ENCODE data around the gene DTX3. TPM values are rescaled to one million over a fixed set of nuclear protein-coding genes. Genes with fewer than 3 reads are reported as not detected.

DTX3 gene
- total and polyA plus RNA-seq, 4 donors: 1.1 to 3.2 (median 1.4) TPM

DNA sequence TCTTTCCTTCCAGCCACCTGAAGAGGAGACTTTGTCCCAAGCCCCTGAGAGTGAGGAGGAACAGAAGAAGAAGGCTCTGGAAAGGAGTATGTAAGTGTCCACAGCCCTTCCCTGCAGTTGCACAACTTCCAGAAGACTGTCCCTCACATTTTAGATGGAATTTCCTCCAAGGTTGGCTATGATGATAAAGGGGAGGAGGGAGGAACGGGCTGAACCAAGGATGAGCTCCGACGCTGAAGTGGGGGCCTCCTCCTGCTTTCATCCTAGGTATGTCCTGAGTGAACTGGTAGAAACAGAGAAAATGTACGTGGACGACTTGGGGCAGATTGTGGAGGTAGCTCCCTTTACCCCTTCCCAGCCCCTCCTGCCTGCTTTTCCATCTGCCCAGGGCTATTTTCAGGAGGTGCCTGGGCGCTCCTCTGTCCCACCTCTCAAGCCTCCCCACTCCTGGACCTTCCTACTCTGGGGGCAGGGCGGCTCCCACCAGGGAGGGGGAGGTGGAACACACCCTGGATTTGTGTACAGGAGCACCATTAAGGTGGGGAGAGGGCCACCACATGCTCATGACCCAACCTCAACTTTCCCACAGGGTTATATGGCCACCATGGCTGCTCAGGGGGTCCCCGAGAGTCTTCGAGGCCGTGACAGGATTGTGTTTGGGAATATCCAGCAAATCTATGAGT lies 8.9 kb downstream of the DTX3 start (continued):
- TF ChIP-seq YY1 (IDR thresholded peaks at IDR 0.05): no peak
- TF ChIP-seq, protein P1, sequence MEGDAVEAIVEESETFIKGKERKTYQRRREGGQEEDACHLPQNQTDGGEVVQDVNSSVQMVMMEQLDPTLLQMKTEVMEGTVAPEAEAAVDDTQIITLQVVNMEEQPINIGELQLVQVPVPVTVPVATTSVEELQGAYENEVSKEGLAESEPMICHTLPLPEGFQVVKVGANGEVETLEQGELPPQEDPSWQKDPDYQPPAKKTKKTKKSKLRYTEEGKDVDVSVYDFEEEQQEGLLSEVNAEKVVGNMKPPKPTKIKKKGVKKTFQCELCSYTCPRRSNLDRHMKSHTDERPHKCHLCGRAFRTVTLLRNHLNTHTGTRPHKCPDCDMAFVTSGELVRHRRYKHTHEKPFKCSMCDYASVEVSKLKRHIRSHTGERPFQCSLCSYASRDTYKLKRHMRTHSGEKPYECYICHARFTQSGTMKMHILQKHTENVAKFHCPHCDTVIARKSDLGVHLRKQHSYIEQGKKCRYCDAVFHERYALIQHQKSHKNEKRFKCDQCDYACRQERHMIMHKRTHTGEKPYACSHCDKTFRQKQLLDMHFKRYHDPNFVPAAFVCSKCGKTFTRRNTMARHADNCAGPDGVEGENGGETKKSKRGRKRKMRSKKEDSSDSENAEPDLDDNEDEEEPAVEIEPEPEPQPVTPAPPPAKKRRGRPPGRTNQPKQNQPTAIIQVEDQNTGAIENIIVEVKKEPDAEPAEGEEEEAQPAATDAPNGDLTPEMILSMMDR (IDR thresholded peaks at IDR 0.05; ENCODE audit: low read depth, low read length, missing input control): no peak

DNA sequence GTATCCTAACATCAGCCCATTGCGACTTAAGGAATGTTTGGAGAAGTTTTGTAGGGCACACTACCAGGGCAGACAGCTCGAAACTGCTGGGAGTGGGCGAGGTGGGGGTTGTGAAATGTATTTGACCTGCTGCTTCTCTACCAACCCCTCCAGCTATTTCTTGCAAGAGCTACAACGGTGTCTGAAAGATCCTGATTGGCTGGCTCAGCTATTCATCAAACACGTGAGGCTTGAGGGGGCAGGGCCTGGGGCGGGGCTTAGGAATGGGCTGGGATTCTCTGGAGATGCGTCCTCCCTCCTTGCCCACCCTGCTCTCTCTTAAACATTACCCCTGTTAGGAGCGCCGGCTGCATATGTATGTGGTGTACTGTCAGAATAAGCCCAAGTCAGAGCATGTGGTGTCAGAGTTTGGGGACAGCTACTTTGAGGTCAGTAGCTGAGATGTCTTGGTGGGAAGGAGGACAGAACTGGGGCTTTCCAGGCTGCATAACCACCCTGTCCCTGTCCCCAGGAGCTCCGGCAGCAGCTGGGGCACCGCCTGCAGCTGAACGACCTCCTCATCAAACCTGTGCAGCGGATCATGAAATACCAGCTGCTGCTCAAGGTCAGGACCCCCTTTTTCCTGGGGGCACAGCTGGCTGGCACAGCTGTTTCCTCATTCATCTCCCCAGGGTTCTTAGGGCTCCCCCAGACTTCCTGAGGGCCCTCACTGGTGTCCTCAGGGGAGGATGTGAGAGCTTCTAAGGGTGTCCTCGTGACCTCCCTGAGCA lies 9.7 kb downstream of the DTX3 start:
- peaks cover 0 to 10% (median 5%) of the 10 kb centered on the region in 4 donors for H3K27me3 ChIP-seq (ENCODE audit: control insufficient read depth in 4 of 4, insufficient read depth in 4 of 4, low read length in 3 of 4)
- H3K9ac ChIP-seq (ENCODE audit: low read depth in 1 of 2, low read length in 2 of 2): no peak overlapping the region
- H3K27ac ChIP-seq (ENCODE audit: low read depth in 1 of 2, low read length in 2 of 2): no peak overlapping the region
- no peaks in the 10 kb centered on the region for H3K36me3 ChIP-seq (ENCODE audit: control insufficient read depth in 4 of 4, insufficient read depth in 3 of 4, low read depth in 1 of 4, low read length in 3 of 4)
- H3K4me3 ChIP-seq (ENCODE audit: low read depth in 1 of 3, low read length in 3 of 3): no peak overlapping the region
- no peaks in the 10 kb centered on the region for H3K9me3 ChIP-seq (ENCODE audit: control insufficient read depth in 4 of 4, low read length in 3 of 4)
- TF ChIP-seq, protein P2, sequence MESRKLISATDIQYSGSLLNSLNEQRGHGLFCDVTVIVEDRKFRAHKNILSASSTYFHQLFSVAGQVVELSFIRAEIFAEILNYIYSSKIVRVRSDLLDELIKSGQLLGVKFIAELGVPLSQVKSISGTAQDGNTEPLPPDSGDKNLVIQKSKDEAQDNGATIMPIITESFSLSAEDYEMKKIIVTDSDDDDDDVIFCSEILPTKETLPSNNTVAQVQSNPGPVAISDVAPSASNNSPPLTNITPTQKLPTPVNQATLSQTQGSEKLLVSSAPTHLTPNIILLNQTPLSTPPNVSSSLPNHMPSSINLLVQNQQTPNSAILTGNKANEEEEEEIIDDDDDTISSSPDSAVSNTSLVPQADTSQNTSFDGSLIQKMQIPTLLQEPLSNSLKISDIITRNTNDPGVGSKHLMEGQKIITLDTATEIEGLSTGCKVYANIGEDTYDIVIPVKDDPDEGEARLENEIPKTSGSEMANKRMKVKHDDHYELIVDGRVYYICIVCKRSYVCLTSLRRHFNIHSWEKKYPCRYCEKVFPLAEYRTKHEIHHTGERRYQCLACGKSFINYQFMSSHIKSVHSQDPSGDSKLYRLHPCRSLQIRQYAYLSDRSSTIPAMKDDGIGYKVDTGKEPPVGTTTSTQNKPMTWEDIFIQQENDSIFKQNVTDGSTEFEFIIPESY (IDR thresholded peaks at IDR 0.05): no peak
- TF ChIP-seq, protein P3, sequence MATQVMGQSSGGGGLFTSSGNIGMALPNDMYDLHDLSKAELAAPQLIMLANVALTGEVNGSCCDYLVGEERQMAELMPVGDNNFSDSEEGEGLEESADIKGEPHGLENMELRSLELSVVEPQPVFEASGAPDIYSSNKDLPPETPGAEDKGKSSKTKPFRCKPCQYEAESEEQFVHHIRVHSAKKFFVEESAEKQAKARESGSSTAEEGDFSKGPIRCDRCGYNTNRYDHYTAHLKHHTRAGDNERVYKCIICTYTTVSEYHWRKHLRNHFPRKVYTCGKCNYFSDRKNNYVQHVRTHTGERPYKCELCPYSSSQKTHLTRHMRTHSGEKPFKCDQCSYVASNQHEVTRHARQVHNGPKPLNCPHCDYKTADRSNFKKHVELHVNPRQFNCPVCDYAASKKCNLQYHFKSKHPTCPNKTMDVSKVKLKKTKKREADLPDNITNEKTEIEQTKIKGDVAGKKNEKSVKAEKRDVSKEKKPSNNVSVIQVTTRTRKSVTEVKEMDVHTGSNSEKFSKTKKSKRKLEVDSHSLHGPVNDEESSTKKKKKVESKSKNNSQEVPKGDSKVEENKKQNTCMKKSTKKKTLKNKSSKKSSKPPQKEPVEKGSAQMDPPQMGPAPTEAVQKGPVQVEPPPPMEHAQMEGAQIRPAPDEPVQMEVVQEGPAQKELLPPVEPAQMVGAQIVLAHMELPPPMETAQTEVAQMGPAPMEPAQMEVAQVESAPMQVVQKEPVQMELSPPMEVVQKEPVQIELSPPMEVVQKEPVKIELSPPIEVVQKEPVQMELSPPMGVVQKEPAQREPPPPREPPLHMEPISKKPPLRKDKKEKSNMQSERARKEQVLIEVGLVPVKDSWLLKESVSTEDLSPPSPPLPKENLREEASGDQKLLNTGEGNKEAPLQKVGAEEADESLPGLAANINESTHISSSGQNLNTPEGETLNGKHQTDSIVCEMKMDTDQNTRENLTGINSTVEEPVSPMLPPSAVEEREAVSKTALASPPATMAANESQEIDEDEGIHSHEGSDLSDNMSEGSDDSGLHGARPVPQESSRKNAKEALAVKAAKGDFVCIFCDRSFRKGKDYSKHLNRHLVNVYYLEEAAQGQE (IDR thresholded peaks at IDR 0.05): no peak
- TF ChIP-seq, protein P1 (IDR thresholded peaks at IDR 0.05; ENCODE audit: low read depth, low read length, missing input control): no peak
- TF ChIP-seq YY1 (IDR thresholded peaks at IDR 0.05): no peak
- TF ChIP-seq RAD21 (IDR thresholded peaks at IDR 0.05): no peak
- H3K4me1 ChIP-seq (ENCODE audit: control insufficient read depth in 4 of 4, insufficient read depth in 4 of 4, low read length in 3 of 4): peaks cover 0 to 14% (median 11%) of the 10 kb centered on the region in 4 donors
- WGBS: 47% methylated on average over 14 of the region's 14 CpGs
- DNase-seq (ENCODE audit: low spot score): no peak
